Amygdala (tissue), 56 donors: ENCODE data around the gene SPATA32.

Experiments
- DNase-seq, 56 donors: peaks; one replicate each; lab custom pipeline; 2025; lab: John Stamatoyannopoulos, UW

Gene SPATA32

DNA sequence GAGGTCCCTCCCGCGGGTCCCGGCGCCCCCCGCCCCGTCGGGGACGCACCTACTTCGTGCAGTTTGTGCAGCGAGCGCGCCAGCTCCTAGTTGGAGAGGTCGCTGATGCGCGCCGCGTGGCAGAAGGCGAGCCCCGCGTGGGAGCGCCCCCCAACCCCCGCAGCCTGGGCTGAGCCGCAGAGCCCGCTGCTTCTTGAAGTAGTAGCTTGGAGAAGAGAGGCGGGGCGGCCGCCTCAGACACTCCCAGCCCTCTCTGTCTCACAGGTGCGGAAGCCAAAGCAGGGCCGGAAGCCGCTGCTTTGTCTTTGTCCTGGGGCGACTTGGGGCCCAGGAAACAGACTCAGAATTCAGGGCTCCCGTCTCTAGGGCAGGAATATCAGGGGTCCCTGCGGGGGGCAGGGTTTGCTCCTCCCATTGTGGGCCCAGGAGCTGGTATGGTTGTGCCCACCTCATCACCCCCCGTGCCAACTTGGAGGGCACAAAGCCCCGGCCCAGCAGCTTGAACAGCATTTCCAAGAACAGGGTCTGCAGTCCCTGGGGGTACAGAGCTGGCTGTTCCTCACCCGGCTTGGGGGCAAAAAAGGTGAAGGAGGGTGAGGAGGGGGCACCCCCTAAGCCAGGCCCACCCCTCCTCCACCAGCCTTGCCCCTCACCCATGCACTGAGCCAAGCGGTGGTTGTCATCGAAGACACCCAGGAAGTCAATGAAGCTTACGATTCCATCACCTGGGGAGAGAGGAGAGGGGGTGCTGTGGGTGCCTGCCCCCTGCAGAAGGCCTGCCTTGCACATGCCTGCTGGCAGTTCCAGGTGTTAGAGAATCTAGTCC lies 13.5 kb downstream of the SPATA32 start:
- no peak for DNase-seq

DNA sequence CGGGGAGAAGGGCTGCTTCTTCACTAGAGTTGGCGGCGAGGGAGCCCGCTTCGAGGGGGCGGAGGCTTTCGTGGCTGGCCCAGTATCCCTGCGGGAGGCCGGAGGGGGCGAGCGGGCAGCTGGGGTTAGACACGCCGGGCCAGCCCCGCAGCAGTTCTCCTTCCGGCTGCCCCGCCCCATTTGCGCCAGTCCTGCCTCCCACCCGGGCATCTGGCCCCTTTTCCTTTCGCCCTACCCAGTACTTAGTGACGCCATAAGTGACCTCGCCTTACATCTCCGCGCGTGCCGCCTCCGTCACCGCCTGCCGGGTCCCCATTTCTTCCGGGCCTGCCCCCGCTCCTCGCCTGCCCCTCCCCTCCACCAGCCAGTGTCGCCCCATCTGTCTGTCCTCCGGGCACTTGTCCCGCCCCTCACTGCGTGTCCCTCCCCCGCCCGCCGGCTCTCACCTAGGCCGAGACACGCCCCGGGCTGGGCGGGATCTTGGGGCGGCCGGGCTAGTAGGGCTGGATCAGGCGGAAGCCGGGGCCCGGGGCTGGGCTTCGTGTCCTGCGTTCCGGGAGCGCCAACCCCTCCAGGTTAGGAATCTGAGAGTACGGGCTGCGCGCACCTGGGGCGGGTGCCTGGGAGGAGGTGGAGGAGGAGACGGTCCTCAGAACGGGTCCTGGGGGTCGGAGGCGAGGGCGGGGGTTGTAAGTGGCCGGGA lies 14.3 kb downstream of the SPATA32 start:
- DNase-seq, result peak in 30 of 56 donors; percentile 17 to 74 (median 48)

DNA sequence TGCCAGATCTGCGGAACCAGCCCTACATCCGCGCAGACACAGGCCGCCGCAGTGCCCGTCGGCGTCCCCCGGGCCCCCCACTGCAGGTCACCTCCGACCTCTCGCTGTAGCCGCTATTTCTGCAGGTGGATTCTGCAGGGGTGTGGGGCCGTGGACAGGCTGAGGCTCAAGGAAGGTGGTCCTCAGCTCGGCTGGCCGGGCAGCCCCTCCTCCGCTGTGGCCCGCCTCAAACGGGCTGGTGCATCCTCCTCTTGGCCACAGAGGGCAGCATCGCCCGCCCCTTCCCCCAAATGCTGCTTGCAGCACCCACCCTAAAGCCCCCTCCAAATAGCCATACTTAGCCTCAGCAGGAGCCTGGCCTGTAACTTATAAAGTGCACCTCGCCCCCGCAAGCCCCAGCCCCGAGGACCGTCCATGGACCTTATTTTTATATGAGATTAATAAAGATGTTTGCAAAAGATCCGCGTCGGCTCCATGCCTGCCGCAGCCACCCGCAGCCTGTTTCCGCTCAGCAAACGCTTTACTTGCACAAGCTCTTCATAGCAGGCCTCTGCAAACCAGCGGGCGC lies 14.9 kb downstream of the SPATA32 start:
- peak in 4 of 56 donors; percentile 24 to 45 (median 39) for DNase-seq

DNA sequence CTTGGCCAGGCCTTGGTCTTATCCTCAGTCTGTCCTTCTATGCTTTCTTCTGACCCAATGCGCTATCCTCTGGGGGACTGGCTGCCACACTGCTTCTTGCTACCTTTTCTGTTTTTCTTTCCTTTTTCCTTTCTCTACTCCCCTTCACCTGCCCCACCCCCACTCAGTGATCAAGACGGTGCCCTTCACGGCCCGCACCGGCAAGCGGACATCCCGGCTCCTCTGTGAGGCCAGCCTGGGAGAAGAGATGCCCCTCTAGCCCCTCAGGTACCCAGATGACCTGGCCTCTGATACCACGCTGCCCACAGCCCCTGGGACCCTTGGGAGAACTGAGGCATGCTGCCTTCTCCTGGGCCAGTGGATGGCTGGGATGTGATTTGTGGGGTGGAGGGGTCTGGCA lies 15.6 kb downstream of the SPATA32 start:
- DNase-seq, result no peak

DNA sequence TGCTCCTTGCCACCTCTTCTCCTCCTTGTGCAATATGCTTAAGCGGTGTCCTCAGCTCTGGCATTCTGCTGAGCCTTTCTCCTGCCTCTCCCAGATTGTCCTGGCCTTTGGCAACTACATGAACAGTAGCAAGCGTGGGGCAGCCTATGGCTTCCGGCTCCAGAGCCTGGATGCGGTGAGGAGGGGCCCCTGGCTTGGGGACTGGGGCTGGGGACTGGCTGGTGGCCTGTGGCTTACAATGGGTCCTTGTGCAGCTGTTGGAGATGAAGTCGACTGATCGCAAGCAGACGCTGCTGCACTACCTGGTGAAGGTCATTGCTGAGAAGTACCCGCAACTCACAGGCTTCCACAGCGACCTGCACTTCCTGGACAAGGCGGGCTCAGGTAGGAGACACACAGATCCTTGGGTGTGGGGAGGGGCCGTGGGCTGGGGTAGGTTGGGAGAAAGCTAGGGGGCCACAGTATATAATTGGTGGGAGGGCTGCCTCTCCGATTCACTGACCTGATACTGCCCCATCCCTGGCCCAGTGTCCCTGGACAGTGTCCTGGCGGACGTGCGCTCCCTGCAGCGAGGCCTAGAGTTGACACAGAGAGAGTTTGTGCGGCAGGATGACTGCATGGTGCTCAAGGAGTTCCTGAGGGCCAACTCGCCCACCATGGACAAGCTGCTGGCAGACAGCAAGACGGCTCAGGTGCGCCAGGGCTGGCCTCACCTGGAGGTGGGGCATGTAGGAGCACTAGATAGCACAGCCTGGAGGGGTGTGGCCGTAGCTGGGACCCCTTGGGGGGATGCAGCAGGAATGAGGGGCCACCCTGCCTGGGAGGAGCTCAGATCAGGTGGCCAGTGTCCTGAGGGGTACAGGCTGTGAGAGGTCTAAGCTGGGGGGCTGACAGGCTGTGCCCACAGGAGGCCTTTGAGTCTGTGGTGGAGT lies 16.9 kb downstream of the SPATA32 start:
- no peak for DNase-seq

DNA sequence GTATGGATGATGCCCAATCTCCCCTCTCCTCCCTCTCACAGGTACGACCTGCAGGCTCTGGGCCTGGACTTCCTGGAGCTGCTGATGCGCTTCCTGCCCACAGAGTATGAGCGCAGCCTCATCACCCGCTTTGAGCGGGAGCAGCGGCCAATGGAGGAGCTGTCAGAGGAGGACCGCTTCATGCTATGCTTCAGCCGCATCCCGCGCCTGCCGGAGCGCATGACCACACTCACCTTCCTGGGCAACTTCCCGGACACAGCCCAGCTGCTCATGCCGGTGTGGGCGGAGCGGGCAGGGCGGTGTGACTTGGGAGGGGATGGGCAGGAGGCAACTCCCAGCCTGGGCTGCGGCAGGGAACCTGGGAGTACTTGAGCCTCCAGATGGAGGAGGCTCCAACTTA lies 18.1 kb downstream of the SPATA32 start:
- peak in 1 of 56 donors; percentile 13 for DNase-seq

DNA sequence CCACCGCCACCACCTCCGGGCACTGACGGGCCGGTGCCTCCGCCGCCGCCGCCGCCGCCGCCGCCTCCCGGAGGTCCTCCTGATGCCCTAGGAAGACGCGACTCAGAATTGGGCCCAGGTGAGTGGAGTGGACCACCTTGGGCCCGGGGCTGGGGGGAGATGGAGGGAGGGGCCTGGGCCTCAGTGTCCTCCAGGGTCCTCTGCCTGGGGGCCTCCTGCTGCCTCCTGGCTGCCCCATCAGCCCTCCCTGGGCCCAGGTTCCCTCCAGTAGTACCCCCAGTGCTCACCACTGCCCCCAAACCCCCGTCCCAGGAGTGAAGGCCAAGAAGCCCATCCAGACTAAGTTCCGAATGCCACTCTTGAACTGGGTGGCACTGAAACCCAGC lies 19.9 kb downstream of the SPATA32 start:
- DNase-seq, result no peak

DNA sequence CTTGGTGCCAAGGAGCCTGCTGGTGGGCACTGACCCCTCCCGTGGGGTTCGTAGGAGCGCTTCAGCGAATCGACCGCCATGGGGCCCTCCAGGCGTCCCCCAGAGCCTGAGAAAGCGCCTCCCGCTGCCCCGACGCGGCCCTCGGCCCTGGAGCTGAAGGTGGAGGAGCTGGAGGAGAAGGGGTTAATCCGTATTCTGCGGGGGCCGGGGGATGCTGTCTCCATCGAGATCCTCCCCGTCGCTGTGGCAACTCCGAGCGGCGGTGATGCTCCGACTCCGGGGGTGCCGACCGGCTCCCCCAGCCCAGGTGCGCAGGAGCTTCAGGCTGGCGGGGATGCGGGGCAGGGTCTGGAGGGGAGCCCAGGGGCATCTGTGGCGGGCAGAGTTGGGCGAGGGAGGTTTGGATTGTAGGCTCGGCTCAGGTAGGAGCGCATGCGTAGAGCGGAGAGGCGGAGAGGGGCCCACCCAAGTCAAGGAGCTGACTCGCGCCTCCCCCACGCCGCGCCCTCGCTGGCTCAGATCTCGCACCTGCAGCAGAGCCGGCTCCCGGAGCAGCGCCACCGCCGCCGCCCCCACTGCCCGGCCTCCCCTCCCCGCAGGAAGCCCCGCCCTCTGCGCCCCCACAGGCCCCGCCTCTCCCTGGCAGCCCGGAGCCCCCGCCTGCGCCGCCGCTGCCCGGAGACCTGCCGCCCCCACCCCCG lies 20.4 kb downstream of the SPATA32 start:
- peak in 20 of 56 donors; percentile 10 to 61 (median 31) for DNase-seq

DNA sequence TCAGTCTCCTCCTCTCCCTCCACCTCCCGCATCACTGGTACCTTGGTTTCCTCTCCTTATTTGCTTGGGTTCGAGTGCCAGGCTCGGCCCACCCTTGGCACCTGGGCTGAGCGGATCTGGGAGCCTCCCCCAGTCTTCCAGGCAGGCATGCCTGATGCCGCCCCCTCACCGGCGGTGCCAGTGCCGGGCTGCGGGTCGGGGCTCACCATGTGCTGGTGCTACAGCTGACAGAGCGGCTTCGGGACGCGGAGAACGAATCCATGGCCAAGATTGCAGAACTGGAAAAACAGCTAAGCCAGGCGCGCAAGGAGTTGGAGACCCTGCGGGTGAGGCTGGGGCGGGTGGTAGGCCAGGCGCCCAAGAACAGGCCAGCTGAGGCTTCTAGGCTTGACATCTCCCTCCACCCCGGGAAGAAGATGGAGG lies 21.0 kb downstream of the SPATA32 start:
- DNase-seq, result peak in 18 of 56 donors; percentile 15 to 58 (median 32)

DNA sequence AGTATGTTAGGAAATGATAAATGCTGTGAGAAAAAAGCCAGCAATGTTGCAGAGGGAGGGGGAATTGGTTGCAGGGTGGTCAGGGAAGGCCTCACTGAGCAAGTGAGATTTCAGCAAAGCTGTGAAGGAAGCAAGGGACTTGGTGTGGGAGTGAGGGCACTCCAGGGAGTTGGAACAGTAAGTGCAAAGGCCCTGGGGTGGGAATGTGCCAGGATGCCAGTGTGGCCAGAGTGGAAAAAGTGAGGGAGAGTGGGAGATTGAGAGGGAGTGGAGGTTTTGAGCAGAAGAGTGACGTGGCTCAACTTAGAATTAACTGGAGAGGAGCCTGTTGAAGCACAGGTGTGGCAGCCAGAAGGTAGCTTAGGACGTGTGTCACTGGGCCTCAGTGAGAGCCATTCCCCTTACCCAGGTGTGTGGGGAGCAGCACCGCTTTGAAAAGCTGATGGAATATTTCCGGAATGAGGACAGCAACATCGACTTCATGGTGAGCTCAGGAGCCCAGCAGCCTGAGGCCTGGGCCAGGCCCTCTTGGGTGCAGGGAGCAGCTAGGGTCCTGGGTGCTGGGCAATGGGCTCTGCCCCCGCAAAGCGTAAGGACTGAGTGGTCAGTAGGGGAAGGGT lies 23.6 kb downstream of the SPATA32 start:
- DNase-seq, result no peak

DNA sequence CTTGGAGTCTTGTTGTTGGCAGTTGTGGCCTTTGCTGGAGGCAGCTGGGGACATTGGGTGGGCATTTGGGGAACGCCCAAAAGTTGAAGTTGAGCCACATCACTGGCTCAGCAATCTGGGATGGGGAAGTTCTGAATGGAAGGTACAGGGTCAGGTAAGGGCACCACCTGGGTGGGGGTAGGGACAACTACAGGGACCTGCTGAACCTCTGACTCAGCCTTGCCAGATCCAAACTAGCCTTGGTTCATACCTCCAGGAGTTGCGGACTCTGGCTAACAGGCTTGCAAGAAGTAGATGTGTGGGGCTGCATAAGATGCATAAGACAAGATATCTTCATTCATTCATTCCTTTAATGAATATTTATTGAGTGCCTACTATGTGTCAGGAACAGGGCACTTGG lies 24.2 kb downstream of the SPATA32 start:
- no peak for DNase-seq

DNA sequence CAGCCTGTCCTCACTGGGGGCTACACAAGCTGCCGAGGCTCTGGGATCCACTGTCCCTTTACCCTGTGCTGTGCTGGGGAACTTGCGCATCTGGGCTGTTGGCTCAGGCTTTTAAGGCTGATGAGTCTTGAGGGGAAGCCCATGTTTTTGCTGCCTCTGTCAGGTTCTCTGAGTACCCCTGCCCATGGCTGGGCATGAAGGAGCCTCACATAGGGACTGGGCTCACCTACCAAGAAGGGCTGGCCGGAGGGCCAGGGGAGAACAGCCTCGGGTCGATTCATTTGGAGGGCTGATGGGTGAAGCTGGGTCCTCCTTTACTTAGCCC lies 25.6 kb downstream of the SPATA32 start:
- no peak for DNase-seq

DNA sequence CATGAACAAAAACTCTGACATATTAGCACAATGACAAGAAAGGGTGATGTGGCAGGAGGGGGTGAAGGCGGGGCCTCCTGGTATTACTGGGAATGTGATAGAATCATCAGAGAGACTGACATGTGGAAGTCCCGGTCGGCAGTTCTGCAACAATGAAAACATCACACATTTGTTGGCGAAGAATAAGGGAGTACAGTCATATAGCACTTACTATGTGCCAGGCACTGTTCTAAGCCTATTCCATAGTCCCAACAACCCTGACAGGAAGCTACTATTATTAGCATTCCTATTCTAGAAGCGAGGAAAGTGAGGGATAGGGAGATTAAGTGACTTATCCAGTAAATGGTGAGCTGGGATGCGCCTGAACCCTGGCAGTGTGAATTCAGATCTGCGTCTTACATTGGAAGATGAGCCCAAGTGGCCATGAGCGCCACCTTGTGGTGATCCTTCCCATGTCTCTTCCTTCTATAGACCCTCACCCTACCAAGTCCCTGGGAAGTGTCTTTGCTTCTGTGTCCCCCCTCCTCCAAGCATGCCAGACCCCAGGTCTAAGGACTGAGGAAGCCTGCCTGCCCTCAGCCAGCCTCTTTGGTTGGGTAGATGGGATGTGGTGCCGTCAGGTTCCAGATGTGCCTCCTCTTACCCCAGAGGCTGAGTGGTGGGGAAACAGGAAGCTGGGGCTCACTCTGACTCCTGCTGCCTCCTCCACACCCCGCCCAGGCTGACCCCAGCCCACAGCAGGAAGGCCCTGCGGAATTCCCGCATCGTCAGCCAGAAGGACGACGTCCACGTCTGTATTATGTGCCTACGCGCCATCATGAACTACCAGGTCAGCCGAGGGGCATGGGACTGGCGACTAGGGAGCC lies 26.2 kb downstream of the SPATA32 start:
- peak in 21 of 56 donors; percentile 12 to 73 (median 28) for DNase-seq

DNA sequence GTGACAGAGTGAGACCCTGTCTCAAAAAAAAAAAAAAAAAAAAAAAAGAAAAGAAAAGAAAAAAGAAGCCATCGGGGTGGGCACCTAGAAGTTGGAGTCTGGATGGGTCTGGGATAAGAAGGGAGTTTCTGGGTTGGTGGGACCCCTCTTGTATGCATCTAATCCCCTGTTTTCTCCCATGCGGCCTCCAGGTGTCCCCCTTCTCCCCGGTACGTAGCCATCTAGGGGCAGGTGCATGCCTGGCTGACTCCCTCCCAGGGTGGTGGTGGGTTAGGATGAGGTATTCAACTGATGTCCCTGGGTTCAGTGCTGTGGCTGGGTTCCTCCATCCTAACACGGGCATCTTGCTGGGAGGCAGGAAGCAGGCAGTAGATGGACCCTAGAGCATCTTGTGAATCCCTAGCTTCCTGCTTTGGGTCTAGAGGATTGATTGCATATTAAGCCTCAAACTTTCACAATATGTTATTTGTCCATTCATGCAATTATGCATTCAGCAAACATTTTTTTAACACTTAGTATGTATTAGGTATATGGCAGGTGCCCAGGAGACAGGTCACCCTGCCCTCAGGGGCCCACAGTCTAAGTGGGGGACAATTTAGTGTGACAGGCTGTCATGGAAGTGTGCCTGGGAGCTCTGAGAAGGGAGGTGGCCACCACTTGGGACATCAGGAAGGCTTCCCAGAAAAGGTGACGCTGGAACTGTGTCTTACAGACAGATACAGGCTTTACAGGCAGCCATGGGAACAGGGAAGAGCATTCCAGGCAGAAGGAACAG lies 27.1 kb downstream of the SPATA32 start:
- DNase-seq, result no peak

DNA sequence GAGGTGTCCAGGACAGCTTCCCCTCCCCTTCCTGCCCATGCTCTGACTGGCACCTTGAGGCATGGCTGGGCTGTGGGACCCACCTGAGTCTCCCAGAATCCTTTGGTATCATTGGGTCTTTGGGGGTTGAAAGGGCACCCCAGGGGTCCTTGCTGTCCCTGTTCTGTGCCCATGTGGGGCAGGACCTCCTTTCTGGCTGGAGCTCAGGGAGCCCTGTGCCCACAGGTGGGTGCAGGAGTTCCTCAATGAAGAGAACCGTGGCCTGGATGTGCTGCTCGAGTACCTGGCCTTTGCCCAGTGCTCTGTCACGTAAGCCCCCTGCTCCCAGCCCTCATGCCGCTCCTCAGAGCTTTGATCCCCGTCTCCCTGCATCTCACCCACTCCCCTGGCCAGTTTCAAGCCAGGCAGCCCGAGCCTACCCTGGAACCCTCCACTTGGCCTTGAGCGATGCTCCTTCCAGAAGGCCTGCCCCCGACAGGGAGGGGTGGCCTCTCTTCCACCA lies 28.4 kb downstream of the SPATA32 start:
- DNase-seq, result no peak

DNA sequence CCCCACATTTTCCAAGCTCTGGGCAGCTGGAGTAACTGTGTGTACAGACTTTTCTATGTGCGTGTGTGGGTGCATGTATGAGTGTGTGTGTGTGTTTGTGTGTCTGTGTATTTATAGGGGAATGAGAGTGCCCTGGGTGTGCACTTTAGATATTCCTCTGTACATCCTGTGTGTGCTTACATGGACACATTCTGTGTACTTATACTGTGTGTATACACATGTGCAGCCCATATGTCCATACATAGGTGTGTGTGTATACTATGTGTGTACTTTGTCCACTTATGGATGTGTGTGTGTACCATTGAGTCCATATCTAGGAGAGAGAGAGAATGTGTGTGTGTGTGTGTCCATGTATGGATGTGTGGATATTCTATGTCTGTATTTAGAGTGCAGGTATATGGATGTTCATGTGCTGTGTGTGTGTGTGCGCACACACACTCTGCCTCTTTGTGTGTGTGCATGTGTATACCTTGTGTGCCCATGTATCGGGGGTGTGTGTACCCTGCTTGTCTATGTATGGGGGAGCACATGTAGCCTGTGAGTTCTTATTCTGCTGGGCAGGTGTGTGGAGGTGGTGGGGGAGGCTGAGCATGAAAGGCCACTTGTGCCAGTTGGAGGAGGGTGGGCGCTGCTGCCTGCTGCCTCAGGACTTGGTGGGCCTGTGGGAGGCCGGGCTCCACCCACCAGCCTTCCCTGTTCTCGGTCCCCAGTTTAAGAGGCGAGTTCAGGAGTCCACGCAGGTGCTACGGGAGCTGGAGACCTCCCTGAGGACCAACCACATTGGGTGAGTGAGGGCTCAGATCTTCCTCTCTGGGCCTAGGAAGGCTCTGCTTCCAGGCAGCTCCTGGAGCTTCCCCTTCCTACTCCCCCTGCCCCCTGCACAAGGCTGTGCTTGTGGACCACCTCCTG lies 29.1 kb downstream of the SPATA32 start:
- no peak for DNase-seq
